ENCODE measurements around the gene SERINC5.

The SERINC5 gene

GRCh38 chr5:80249901-80250300, 5.9 kb downstream of the SERINC5 start:
- no peak for TF ChIP-seq CTCF (IDR thresholded peaks at IDR 0.05; ENCODE audit: low read length)
- no peak for TF ChIP-seq EZH2phosphoT487 (IDR thresholded peaks at IDR 0.05; ENCODE audit: low read length)
- no peak for TF ChIP-seq EZH2 (optimal IDR thresholded peaks at IDR 0.05; ENCODE audit: low read depth, low read length)
- no peaks in the 10 kb centered on the region for H3K9me3 ChIP-seq (replicated peaks; ENCODE audit: insufficient read depth, low read length)
- no peak overlapping the region for H2AFZ ChIP-seq (ENCODE audit: low read length)
- DNase-seq, result no peak
- no peaks in the 10 kb centered on the region for H3K9me2 ChIP-seq (replicated peaks; ENCODE audit: insufficient read depth, low read length)
- no peaks in the 10 kb centered on the region for H3K27me3 ChIP-seq (replicated peaks; ENCODE audit: insufficient read depth, low read length)
- H4K20me1 ChIP-seq (ENCODE audit: insufficient read depth, low read length), result no peaks in the 10 kb centered on the region
- no peak overlapping the region for H3K9ac ChIP-seq (ENCODE audit: low read length)
- H3K79me2 ChIP-seq (ENCODE audit: low read length), result peaks cover 51% of the 10 kb centered on the region
- H3K27ac ChIP-seq (ENCODE audit: low read length), result no peak overlapping the region
- no peak overlapping the region for H3K4me2 ChIP-seq (ENCODE audit: low read depth, low read length)
- H3K36me3 ChIP-seq (replicated peaks; ENCODE audit: insufficient read depth, low read length), result no peaks in the 10 kb centered on the region
- peaks cover 30% of the 10 kb centered on the region for H3F3A ChIP-seq (ENCODE audit: insufficient read depth, low read length)
- H3K4me1 ChIP-seq (ENCODE audit: low read length), result peaks cover 29% of the 10 kb centered on the region
- H3K4me3 ChIP-seq (ENCODE audit: low read length), result no peak overlapping the region

GRCh38 chr5:80248378-80248777, 7.5 kb downstream of the SERINC5 start:
- H3K36me3 ChIP-seq (replicated peaks; ENCODE audit: insufficient read depth, low read length), result no peaks in the 10 kb centered on the region
- peak overlapping the region; percentile 87 for H3K4me2 ChIP-seq (ENCODE audit: low read depth, low read length)
- peaks cover 29% of the 10 kb centered on the region for H3F3A ChIP-seq (ENCODE audit: insufficient read depth, low read length)
- H4K20me1 ChIP-seq (ENCODE audit: insufficient read depth, low read length), result no peaks in the 10 kb centered on the region
- peak; percentile 50 for DNase-seq
- peak overlapping the region; percentile 54; the same call in 1 of the 2 replicates for H3K9ac ChIP-seq (ENCODE audit: low read length)
- H3K9me2 ChIP-seq (replicated peaks; ENCODE audit: insufficient read depth, low read length), result no peaks in the 10 kb centered on the region
- TF ChIP-seq EZH2phosphoT487 (IDR thresholded peaks at IDR 0.05; ENCODE audit: low read length), result no peak
- TF ChIP-seq EZH2 (optimal IDR thresholded peaks at IDR 0.05; ENCODE audit: low read depth, low read length), result no peak
- TF ChIP-seq CTCF (IDR thresholded peaks at IDR 0.05; ENCODE audit: low read length), result no peak
- H2AFZ ChIP-seq (ENCODE audit: low read length), result peak overlapping the region; percentile 23; the same call in 1 of the 2 replicates
- H3K4me3 ChIP-seq (ENCODE audit: low read length), result peak overlapping the region; percentile 24
- H3K79me2 ChIP-seq (ENCODE audit: low read length), result peaks cover 49% of the 10 kb centered on the region
- no peaks in the 10 kb centered on the region for H3K27me3 ChIP-seq (replicated peaks; ENCODE audit: insufficient read depth, low read length)
- peaks cover 23% of the 10 kb centered on the region for H3K4me1 ChIP-seq (ENCODE audit: low read length)
- no peaks in the 10 kb centered on the region for H3K9me3 ChIP-seq (replicated peaks; ENCODE audit: insufficient read depth, low read length)
- H3K27ac ChIP-seq (ENCODE audit: low read length), result peak overlapping the region; percentile 80; the same call in 1 of the 2 replicates

- Histone ChIP-seq H3K79me2 (ENCODE audit: low read length) (peaks cover 37% of the 10 kb centered on the region), H3K4me2 (ENCODE audit: low read depth, low read length) (peak overlapping the region; percentile 87), H3K9me2 (replicated peaks; ENCODE audit: insufficient read depth, low read length) (no peaks in the 10 kb centered on the region), H3K36me3 (replicated peaks; ENCODE audit: insufficient read depth, low read length) (no peaks in the 10 kb centered on the region), H4K20me1 (ENCODE audit: insufficient read depth, low read length) (no peaks in the 10 kb centered on the region), H3K4me3 (ENCODE audit: low read length) (peak overlapping the region; percentile 44), H3K27ac (ENCODE audit: low read length) (peak overlapping the region; percentile 80), H3K9me3 (replicated peaks; ENCODE audit: insufficient read depth, low read length) (no peaks in the 10 kb centered on the region; the same call in 1 of the 2 replicates), H3K27me3 (replicated peaks; ENCODE audit: insufficient read depth, low read length) (no peaks in the 10 kb centered on the region), H3K9ac (ENCODE audit: low read length) (peak overlapping the region; percentile 54), H2AFZ (ENCODE audit: low read length) (peak overlapping the region; percentile 13; the same call in 1 of the 2 replicates), H3F3A (ENCODE audit: insufficient read depth, low read length) (peaks cover 29% of the 10 kb centered on the region), H3K4me1 (ENCODE audit: low read length) (peaks cover 23% of the 10 kb centered on the region)
- no peak for TF ChIP-seq CTCF (IDR thresholded peaks at IDR 0.05; ENCODE audit: low read length)
- TF ChIP-seq EZH2phosphoT487 (IDR thresholded peaks at IDR 0.05; ENCODE audit: low read length), result no peak
- TF ChIP-seq EZH2 (optimal IDR thresholded peaks at IDR 0.05; ENCODE audit: low read depth, low read length), result no peak
- DNase-seq, result peak; percentile 62
These were observed 8.7 kb downstream of the SERINC5 start for GRCh38 chr5:80246995-80247729.

Measured in MM.1S (cell line).